Caco-2 (cell line): ENCODE measurements around the gene FAM131B. TPM values are rescaled to one million over a fixed set of nuclear protein-coding genes. Genes with fewer than 3 reads are reported as not detected.

Source experiments
- BruUV-seq: library from RNA; stranded (reverse); fragments of 400-500 nt; replicated peaks from 2 replicates; lab custom pipeline; 2021; lab: Mats Ljungman, UMichigan
- CTCF ChIA-PET: fragments of 300-600 bp; sonication (Branson Sonifier 250); formaldehyde crosslinking; loops from one replicate; lab custom pipeline; 2022; ENCODE audit warnings: antibody characterized with exemption; lab: Charles Lee
- POLR2A ChIA-PET: fragments of 300-600 bp; sonication (Branson Sonifier 250); formaldehyde crosslinking; loops from one replicate; lab custom pipeline; 2022; ENCODE audit warnings: antibody characterized with exemption; lab: Charles Lee
- DNase-seq, 2 experiments: peaks; one replicate each; pipeline versions ENCODE4 v3.0.0 to v3.0.0-alpha.2; 2020 to 2022
- H3K27me3 ChIP-seq: replicated peaks from 2 replicates; pipeline ENCODE4 v1.6.0; 2011; ENCODE audit warnings: low read length; ENCODE audit not compliant: control insufficient read depth, insufficient read depth
- H3K36me3 ChIP-seq: 2 replicates; pipeline ENCODE4 v1.5.1; 2011; ENCODE audit warnings: low read length; ENCODE audit not compliant: control insufficient read depth, insufficient read depth
- H3K4me1 ChIP-seq: fragments of 250-450 bp; sonication (Bioruptor Pico); 2 replicates; pipeline ENCODE4 v1.5.1; 2020; ENCODE audit warnings: mild to moderate bottlenecking
- H3K4me3 ChIP-seq: 2 replicates; pipeline ENCODE4 v1.5.1; 2011; ENCODE audit warnings: low read depth, mild to moderate bottlenecking, control low read depth, low read length
- H3K9me3 ChIP-seq: fragments of 250-450 bp; sonication (Bioruptor Pico); 2 replicates; pipeline ENCODE4 v1.5.1; 2020; ENCODE audit warnings: mild to moderate bottlenecking, moderate library complexity
- H3K27ac Mint-ChIP-seq: one replicate; pipeline ENCODE4 v1.8.0; 2022; ENCODE audit warnings: mixed read lengths; ENCODE audit not compliant: unreplicated experiment
- H3K27me3 Mint-ChIP-seq: one replicate; pipeline ENCODE4 v1.8.0; 2022; ENCODE audit warnings: mixed read lengths; ENCODE audit not compliant: insufficient read depth, unreplicated experiment
- H3K36me3 Mint-ChIP-seq: one replicate; pipeline ENCODE4 v1.8.0; 2022; ENCODE audit warnings: mild to moderate bottlenecking, mixed read lengths; ENCODE audit not compliant: insufficient read depth, unreplicated experiment
- H3K4me1 Mint-ChIP-seq: one replicate; pipeline ENCODE4 v1.8.0; 2022; ENCODE audit warnings: low read depth, mixed read lengths; ENCODE audit not compliant: unreplicated experiment
- H3K4me3 Mint-ChIP-seq: one replicate; pipeline ENCODE4 v1.8.0; 2022; ENCODE audit warnings: mild to moderate bottlenecking, moderate library complexity, mixed read lengths; ENCODE audit not compliant: unreplicated experiment
- H3K9me3 Mint-ChIP-seq: one replicate; pipeline ENCODE4 v1.8.0; 2022; ENCODE audit warnings: mixed read lengths; ENCODE audit not compliant: unreplicated experiment
- CTCF ChIP-seq, 2 experiments: fragments of 200-600 bp in 1 of 2; IDR thresholded peaks; 1 replicate in 1 of 2; 2 replicates in 1 of 2; pipeline versions ENCODE4 v1.5.1 to v1.8.0; 2011 to 2022; ENCODE audit warnings: antibody characterized with exemption in 1 of 2, control low read depth in 1 of 2, inconsistent platforms in 1 of 2, low read depth in 1 of 2, low read length in 1 of 2, mild to moderate bottlenecking in 1 of 2, moderate library complexity in 1 of 2; ENCODE audit not compliant: insufficient read depth in 1 of 2, severe bottlenecking in 1 of 2, unreplicated experiment in 1 of 2
- intact Hi-C: fragments of 100-400 bp; cut with micrococcal nuclease; formaldehyde crosslinking; loops from one replicate; pipeline ENCODE4 v1.10.0; 2022; ENCODE audit not compliant: unreplicated experiment
- total RNA-seq: library from RNA; stranded (reverse); gene quantifications from 2 replicates; pipeline ENCODE4 v1.2.3, GENCODE V29; 2022

Gene FAM131B
- total RNA-seq, 1 experiment from 2014 or later = 22.3 TPM

DNA sequence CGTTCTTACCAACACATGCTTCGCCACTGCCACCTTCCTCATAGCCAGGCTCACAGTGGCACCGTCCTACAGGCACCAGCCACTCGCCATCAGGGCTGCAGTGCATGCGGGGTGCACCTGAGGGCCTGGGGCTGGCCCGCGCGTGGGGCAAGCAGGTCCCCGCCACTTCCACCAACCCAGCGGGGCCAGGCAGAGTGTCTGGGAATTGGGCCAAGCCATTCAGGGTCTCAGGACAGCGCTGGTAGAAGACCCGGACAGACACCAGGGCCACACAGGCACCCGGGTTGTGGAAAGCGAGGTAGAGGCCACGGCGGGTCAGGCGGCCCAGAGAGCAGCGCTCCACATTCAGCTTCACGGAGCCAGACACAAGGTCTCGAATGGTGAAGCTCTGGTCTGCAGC, 37.1 kb upstream of the FAM131B start:
- peaks cover 12% of the 10 kb centered on the region; the same call in 1 of the 2 replicates for H3K4me1 ChIP-seq
- H3K27me3 ChIP-seq = no peaks in the 10 kb centered on the region
- no peak for TF ChIP-seq CTCF (IDR thresholded peaks at IDR 0.05; ENCODE audit: insufficient read depth in 1 of 2, low read depth in 1 of 2, low read length in 1 of 2, severe bottlenecking in 1 of 2, unreplicated experiment in 1 of 2)
- ChIA-PET CTCF (interaction anchor here (2.0 kb wide), 1 partner anchor 20 kb away, joined by 5 read pairs; no protein-coding TSS in a partner anchor), POLR2A (no interaction called here)
- H3K9me3 ChIP-seq = no peaks in the 10 kb centered on the region
- intact Hi-C loops = no loop called here
- H3K4me3 ChIP-seq = no peak overlapping the region
- BruUV-seq = no TSS peak
- Mint-ChIP-seq H3K9me3 (no peaks in the 10 kb centered on the region), H3K4me1 (peaks cover 11% of the 10 kb centered on the region), H3K27me3 (no peaks in the 10 kb centered on the region), H3K36me3 (peaks cover 34% of the 10 kb centered on the region), H3K27ac (no peak overlapping the region), H3K4me3 (no peak overlapping the region)
- peaks cover 3% of the 10 kb centered on the region for H3K36me3 ChIP-seq
- DNase-seq = no peak

DNA sequence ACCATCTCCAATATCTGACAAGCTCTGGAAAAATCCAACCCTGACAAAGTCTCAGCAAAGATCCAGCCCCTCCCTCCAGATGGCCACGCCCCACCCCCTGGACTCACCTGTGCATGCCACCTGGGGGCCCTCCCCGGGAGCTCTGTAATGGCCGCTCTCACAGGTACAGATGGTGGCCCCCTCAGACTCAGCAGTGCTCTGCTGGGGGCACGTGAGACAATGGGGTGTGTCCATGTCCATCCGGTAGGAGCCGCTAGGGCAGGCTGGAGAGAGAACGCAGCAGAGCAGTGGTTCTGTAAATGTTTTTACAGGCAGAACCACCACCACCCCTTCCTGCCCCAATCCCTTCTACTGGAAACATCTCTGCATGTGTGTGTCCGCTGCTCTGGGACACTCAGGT, 36.6 kb upstream of the FAM131B start:
- ChIA-PET POLR2A (no interaction called here), CTCF (interaction anchor here (2.0 kb wide), 1 partner anchor 19 kb away, joined by 5 read pairs; no protein-coding TSS in a partner anchor)
- peaks cover 11% of the 10 kb centered on the region for H3K4me1 Mint-ChIP-seq
- no peak overlapping the region for H3K27ac Mint-ChIP-seq
- no peaks in the 10 kb centered on the region for H3K27me3 ChIP-seq
- peaks cover 12% of the 10 kb centered on the region; the same call in 1 of the 2 replicates for H3K4me1 ChIP-seq
- BruUV-seq = no TSS peak
- peaks cover 3% of the 10 kb centered on the region for H3K36me3 ChIP-seq
- no peak for TF ChIP-seq CTCF (IDR thresholded peaks at IDR 0.05; ENCODE audit: insufficient read depth in 1 of 2, low read depth in 1 of 2, low read length in 1 of 2, severe bottlenecking in 1 of 2, unreplicated experiment in 1 of 2)
- H3K9me3 Mint-ChIP-seq = no peaks in the 10 kb centered on the region
- no peaks in the 10 kb centered on the region for H3K27me3 Mint-ChIP-seq
- no peak for DNase-seq
- no peaks in the 10 kb centered on the region for H3K9me3 ChIP-seq
- intact Hi-C loops = no loop called here
- H3K36me3 Mint-ChIP-seq = peaks cover 35% of the 10 kb centered on the region
- no peak overlapping the region for H3K4me3 Mint-ChIP-seq
- H3K4me3 ChIP-seq = no peak overlapping the region

- Histone ChIP-seq H3K4me1 (peaks cover 12% of the 10 kb centered on the region; the same call in 1 of the 2 replicates), H3K9me3 (no peaks in the 10 kb centered on the region), H3K36me3 (peaks cover 3% of the 10 kb centered on the region), H3K27me3 (no peaks in the 10 kb centered on the region), H3K4me3 (no peak overlapping the region)
- Mint-ChIP-seq H3K4me3 (no peak overlapping the region), H3K36me3 (peaks cover 40% of the 10 kb centered on the region), H3K4me1 (peaks cover 11% of the 10 kb centered on the region), H3K27me3 (no peaks in the 10 kb centered on the region), H3K27ac (no peak overlapping the region), H3K9me3 (no peaks in the 10 kb centered on the region)
- BruUV-seq = no TSS peak
- no peak for TF ChIP-seq CTCF (IDR thresholded peaks at IDR 0.05; ENCODE audit: insufficient read depth in 1 of 2, low read depth in 1 of 2, low read length in 1 of 2, severe bottlenecking in 1 of 2, unreplicated experiment in 1 of 2)
- no peak for DNase-seq
- POLR2A ChIA-PET = no interaction called here
- intact Hi-C loops = no loop called here
- CTCF ChIA-PET = interaction anchor here (2.0 kb wide), 1 partner anchor 19 kb away, joined by 5 read pairs; no protein-coding TSS in a partner anchor
These were observed 36.1 kb upstream of the FAM131B start for GRCh38 chr7:143398616-143399015.
